Kidney epithelial cell (primary cell): ENCODE measurements around the gene TAF5. TPM values are rescaled to one million over a fixed set of nuclear protein-coding genes. Genes with fewer than 3 reads are reported as not detected.

ENCODE experiments used
- DNase-seq: peaks from one replicate; pipeline ENCODE4 v3.0.0-alpha.2; 2010; ENCODE audit warnings: low read depth
- H3K27me3 ChIP-seq: 2 replicates; pipeline ENCODE4 v1.6.0; 2011; ENCODE audit warnings: low read length; ENCODE audit not compliant: control insufficient read depth, insufficient read depth
- H3K36me3 ChIP-seq: 2 replicates; pipeline ENCODE4 v1.5.1; 2011; ENCODE audit warnings: low read length; ENCODE audit not compliant: control insufficient read depth, insufficient read depth
- H3K4me3 ChIP-seq: 2 replicates; pipeline ENCODE4 v1.5.1; 2011; ENCODE audit warnings: low read depth, mild to moderate bottlenecking, control low read depth, low read length
- total RNA-seq: library from RNA; depleted of rRNA; stranded (reverse); fragments of >200 nt; gene quantifications from 2 replicates; pipeline ENCODE4 v1.2.3, GENCODE V29; 2015
- TF ChIP-seq, protein P1 (sequence below): IDR thresholded peaks from 2 replicates; pipeline ENCODE4 v1.5.1; 2011; ENCODE audit warnings: mild to moderate bottlenecking, moderate library complexity, low read length, control low read depth, inconsistent platforms; ENCODE audit not compliant: insufficient read depth, poor library complexity, severe bottlenecking

TAF5 gene
- total RNA-seq, 1 donor from 2014 or later: 2.6 TPM

DNA sequence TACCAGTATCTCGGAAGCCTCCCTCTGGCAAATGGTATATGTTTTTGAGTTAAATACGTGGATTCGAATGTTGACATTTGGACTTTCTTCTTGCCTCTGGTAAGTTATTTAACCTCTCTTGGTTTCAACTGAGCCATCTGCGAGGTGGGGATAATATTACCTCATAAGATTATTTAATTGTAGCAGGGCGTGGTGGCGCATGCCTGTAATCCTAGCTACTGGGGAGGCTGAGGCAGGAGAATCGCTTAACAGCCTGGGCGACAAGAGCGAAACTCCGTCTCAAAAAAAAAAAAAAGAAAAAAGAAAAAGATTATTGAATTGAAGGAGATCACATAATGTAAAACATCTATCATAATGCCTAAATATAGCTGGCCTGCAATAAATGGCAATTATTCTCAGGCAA lies 396 bp upstream of the TAF5 start:
- TF ChIP-seq, protein P1, sequence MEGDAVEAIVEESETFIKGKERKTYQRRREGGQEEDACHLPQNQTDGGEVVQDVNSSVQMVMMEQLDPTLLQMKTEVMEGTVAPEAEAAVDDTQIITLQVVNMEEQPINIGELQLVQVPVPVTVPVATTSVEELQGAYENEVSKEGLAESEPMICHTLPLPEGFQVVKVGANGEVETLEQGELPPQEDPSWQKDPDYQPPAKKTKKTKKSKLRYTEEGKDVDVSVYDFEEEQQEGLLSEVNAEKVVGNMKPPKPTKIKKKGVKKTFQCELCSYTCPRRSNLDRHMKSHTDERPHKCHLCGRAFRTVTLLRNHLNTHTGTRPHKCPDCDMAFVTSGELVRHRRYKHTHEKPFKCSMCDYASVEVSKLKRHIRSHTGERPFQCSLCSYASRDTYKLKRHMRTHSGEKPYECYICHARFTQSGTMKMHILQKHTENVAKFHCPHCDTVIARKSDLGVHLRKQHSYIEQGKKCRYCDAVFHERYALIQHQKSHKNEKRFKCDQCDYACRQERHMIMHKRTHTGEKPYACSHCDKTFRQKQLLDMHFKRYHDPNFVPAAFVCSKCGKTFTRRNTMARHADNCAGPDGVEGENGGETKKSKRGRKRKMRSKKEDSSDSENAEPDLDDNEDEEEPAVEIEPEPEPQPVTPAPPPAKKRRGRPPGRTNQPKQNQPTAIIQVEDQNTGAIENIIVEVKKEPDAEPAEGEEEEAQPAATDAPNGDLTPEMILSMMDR: no peak
- no peak for DNase-seq
- peak overlapping the region; percentile 75 for H3K4me3 ChIP-seq
- no peaks in the 10 kb centered on the region for H3K27me3 ChIP-seq
- H3K36me3 ChIP-seq: no peaks in the 10 kb centered on the region

DNA sequence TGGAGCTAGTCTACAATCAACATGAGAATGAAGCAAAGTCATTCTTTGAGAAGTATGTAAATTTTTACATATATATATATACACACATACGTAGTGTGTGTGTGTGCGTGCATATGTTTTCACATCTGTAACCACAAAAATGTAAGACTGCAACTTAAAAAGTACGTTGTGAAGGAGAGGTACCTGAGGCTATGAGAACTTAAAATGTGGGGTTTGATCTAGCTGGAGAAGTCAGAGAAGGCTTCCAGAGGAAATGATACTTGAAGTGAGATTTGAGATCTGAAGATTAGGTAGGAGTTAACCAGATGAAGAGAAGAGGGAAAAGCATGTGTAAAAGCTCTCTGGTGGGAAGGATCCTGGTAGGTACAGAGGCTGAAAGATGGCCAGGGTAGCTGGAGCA lies 5.8 kb downstream of the TAF5 start:
- H3K27me3 ChIP-seq: no peaks in the 10 kb centered on the region
- H3K4me3 ChIP-seq: no peak overlapping the region
- DNase-seq: no peak
- no peaks in the 10 kb centered on the region for H3K36me3 ChIP-seq
- TF ChIP-seq, protein P1: no peak

DNA sequence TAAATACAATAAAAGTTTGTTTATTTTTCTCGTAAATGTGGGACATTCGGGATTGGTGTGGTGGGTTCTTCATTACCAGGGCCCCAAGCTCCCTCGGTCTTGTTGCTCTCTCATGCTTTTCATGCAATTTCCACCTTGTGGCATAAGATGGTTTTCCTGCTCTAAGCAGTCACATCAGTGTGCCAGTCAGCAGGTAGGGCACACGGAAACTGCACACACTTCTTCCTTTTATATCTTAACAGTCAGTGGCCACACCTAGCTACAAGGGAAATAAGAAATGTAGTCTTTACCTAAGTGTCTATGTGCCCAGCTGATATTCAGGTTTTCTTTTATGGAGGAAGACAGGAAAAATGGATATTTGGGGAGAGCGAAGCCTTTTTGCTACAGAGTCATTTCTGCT lies 6.5 kb downstream of the TAF5 start:
- H3K27me3 ChIP-seq: no peaks in the 10 kb centered on the region
- no peak for DNase-seq
- TF ChIP-seq, protein P1: no peak

DNA sequence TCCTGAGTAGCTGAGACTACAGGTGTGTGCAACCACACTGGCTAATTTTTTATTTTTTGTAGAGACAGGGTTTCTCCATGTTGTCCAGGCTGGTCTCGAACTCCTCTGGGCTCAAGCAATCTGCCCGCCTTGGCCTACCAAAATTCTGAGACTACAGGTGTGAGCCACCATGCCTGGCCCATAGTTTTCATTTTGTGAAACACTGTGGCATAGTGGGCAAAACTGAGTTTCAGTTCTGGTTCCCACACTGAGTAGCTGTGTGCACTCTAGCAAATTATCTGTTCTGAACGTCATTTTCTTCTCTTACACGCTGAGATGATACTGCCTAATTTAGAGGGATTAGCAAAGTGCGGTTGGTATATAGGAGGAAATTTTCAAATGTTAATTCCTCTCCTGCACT lies 15.0 kb downstream of the TAF5 start:
- DNase-seq: no peak
- H3K4me3 ChIP-seq: no peak overlapping the region
- no peaks in the 10 kb centered on the region for H3K36me3 ChIP-seq
- no peaks in the 10 kb centered on the region for H3K27me3 ChIP-seq
- TF ChIP-seq, protein P1: no peak

More for the DNA sequence above, 6.5 kb downstream of the TAF5 start:
- Histone ChIP-seq H3K4me3 (no peak overlapping the region), H3K36me3 (no peaks in the 10 kb centered on the region)

DNA sequence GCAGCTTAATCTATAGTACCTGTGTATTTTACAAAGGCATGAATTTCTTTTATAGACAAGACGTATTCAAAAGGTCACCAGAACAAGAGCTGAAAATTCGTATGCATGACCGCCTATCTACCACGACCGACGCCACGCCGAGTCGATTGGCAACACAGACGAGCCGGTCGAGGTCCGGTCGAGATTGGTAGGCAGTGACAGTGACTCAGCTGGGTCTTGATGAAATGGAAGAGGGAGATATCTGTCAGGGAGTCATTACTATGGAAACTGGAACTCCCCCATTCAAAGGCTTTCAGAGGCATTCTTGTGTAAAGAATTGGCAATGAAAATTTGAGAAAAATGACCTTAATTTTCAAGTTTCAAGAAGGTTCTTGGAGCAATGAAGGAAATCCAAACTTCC lies 26.4 kb downstream of the TAF5 start:
- Histone ChIP-seq H3K36me3 (peaks cover 1% of the 10 kb centered on the region), H3K4me3 (no peak overlapping the region), H3K27me3 (no peaks in the 10 kb centered on the region)
- peak; percentile 7 for DNase-seq
- TF ChIP-seq, protein P1: no peak

DNA sequence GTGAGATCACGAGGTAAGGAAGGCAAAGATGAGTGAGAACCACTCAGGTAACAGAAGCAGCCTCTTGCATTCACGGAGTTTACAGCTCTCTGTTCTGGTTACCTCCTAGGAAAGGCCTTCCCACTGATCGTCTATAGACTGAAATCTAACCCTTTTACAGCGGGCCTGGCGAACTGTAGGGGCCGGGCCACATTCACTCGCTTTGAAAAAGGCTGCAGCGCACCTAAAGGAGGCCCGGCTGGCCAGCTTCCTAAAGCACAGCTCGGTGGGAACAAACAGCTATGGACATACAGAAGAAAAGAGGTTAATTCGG lies 27.9 kb downstream of the TAF5 start:
- H3K4me3 ChIP-seq: peak overlapping the region; percentile 86
- H3K36me3 ChIP-seq: peaks cover 1% of the 10 kb centered on the region
- DNase-seq: no peak
- TF ChIP-seq, protein P1: no peak
- H3K27me3 ChIP-seq: no peaks in the 10 kb centered on the region
